Body of pancreas (tissue), 4 donors: Measurements from ENCODE around the gene CLEC16A.

Experiments
- CTCF ChIP-seq, 7 experiments: fragments of 450-650 bp in 4 of 7; fragments of 200-600 bp in 3 of 7; sonication (generic) in 3 of 7; IDR thresholded peaks; one replicate each; pipeline ENCODE4 v1.5.1; 2016 to 2019; ENCODE audit warnings: antibody characterized with exemption in 7 of 7
- POLR2A ChIP-seq, 3 donors: fragments of 450-650 bp; IDR thresholded peaks; one replicate each; pipeline ENCODE4 v1.6.1; 2016; ENCODE audit warnings: antibody characterized with exemption in 3 of 3, mild to moderate bottlenecking in 2 of 3

- TF ChIP-seq CTCF (IDR thresholded peaks at IDR 0.05) (no peak), POLR2A (IDR thresholded peaks at IDR 0.05) (no peak)
These were observed 112.0 kb downstream of the CLEC16A start for GRCh38 chr16:11056090-11056992.
